ENCODE results near the gene CCN5. TPM values are rescaled to one million over a fixed set of nuclear protein-coding genes. Genes with fewer than 3 reads are reported as not detected.
"Not testable (repeated sequence)": the region's sequence is repeated elsewhere in the genome, so short reads cannot be mapped to it uniquely, and the experiment has no call there.

CCN5 gene, protein sequence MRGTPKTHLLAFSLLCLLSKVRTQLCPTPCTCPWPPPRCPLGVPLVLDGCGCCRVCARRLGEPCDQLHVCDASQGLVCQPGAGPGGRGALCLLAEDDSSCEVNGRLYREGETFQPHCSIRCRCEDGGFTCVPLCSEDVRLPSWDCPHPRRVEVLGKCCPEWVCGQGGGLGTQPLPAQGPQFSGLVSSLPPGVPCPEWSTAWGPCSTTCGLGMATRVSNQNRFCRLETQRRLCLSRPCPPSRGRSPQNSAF
- total RNA-seq = 10 to 100 TPM; 62.9 to 64.3 TPM

DNA sequence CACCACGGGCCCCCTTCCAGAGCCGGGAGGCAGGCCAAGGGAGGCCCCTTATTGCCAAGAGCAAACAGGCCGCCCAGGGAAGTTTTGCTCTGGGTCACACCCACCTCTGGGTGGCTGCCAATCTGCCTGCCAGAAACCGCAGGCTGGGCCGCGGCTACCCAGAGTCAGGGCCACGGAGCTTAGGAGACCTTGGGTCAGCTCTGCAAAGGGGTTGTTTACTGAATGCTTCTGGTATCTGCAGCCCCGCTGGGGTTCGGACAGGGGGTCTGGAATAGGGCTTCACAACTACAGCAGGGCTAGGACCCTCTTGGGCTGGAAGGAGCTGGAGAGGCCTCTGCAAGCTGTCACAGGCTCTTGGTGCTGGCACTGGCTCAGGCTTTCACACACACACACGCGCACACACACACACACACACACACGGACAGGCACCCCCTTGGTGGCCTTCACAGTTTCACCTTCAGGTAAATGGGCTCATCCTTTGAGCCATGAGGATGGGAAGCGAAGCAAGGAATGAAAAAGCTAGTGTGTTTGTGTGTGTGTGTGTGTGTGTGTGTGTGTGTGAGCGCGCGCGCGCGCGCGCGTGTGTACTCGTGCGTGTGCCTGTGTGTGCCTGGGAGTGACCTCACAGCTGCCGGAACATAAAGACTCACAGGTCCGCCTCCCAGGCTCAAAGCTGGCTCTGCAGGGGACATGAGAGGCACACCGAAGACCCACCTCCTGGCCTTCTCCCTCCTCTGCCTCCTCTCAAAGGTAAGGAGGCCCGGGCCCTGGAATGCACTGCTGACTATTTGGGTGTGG is at the start of gene CCN5:
CCN5 (plus strand) TSS at position 669 of the 798 bp plus-strand sequence; CDS start at position 691, 22 bp downstream.
- H3K9me3 ChIP-seq = no peaks in the 10 kb centered on the region
- H3K4me3 ChIP-seq = no peak within 1 kb of the TSS
- peak; percentile 80 for DNase-seq (ENCODE audit: low spot score)
- H3K4me1 ChIP-seq (replicated peaks) = peaks cover 4% of the 10 kb centered on the region
- H3K27ac ChIP-seq = peak within 1 kb of the TSS; percentile 28 to 60
- intact Hi-C loops (cut with DNase I) = no loop called here
- peak; percentile 29 for TF ChIP-seq POLR2AphosphoS5 (IDR thresholded peaks at IDR 0.05)
- TF ChIP-seq, protein P1, sequence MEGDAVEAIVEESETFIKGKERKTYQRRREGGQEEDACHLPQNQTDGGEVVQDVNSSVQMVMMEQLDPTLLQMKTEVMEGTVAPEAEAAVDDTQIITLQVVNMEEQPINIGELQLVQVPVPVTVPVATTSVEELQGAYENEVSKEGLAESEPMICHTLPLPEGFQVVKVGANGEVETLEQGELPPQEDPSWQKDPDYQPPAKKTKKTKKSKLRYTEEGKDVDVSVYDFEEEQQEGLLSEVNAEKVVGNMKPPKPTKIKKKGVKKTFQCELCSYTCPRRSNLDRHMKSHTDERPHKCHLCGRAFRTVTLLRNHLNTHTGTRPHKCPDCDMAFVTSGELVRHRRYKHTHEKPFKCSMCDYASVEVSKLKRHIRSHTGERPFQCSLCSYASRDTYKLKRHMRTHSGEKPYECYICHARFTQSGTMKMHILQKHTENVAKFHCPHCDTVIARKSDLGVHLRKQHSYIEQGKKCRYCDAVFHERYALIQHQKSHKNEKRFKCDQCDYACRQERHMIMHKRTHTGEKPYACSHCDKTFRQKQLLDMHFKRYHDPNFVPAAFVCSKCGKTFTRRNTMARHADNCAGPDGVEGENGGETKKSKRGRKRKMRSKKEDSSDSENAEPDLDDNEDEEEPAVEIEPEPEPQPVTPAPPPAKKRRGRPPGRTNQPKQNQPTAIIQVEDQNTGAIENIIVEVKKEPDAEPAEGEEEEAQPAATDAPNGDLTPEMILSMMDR (IDR thresholded peaks at IDR 0.05) = no peak
- no peaks in the 10 kb centered on the region for H3K36me3 ChIP-seq
- no peaks in the 10 kb centered on the region for H3K27me3 ChIP-seq (replicated peaks; ENCODE audit: insufficient read depth)
- WGBS = 43% methylated on average over 22 of the region's 28 CpGs

DNA sequence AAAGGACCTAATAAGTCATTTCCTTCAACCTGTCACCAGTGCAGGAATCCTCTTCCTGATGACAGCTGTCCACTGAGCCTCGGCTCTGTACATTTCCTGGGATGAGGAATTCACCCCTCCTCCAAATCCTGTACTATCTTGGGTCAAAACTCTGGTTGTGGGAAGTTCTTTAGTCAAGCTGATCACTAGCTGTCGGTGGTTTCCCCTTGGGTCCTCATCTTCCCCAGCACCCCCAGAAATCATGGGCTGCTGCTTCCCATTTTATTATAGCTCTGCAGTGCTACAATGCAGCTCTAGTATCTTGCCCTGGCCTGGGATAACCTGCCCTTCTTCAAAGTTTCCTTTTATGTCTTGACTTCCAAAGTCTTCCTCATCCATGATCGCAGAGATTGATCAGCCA is 49.1 kb upstream of the CCN5 start:
- WGBS = 79% methylated on average over 3 of the region's 3 CpGs
- H3K36me3 ChIP-seq = no peaks in the 10 kb centered on the region
- H3K4me3 ChIP-seq = no peak overlapping the region
- H3K27ac ChIP-seq = no peak overlapping the region
- H3K4me1 ChIP-seq (replicated peaks) = no peaks in the 10 kb centered on the region
- H3K27me3 ChIP-seq (replicated peaks; ENCODE audit: insufficient read depth) = no peaks in the 10 kb centered on the region
- H3K9me3 ChIP-seq = no peaks in the 10 kb centered on the region
- TF ChIP-seq POLR2A (IDR thresholded peaks at IDR 0.05) (no peak), POLR2AphosphoS5 (IDR thresholded peaks at IDR 0.05) (no peak)
- TF ChIP-seq, protein P1 (IDR thresholded peaks at IDR 0.05) = no peak
- intact Hi-C loops (cut with DNase I) = no loop called here
- DNase-seq (ENCODE audit: low spot score) = no peak

DNA sequence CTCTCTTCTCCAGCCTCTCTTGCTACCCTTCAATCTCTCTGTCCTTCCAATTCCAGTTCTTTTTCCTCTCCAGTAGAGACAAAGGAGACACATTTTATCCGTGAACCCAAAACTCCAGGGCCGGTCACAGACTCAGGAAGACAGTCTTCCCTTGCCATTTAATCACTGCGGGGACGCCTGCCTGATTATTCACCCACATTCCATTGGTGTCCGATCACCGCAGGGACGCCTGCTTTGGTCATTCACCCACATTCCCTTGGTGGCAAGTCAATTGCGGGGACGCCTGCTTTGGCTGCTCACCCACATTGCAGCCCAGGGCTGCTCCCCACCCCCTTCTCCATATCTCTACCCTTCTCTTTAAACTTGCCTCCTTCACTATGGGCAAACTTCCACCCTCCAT is 44.3 kb upstream of the CCN5 start:
- intact Hi-C loops (cut with DNase I); DNase-seq (ENCODE audit: low spot score): not testable (repeated sequence)

DNA sequence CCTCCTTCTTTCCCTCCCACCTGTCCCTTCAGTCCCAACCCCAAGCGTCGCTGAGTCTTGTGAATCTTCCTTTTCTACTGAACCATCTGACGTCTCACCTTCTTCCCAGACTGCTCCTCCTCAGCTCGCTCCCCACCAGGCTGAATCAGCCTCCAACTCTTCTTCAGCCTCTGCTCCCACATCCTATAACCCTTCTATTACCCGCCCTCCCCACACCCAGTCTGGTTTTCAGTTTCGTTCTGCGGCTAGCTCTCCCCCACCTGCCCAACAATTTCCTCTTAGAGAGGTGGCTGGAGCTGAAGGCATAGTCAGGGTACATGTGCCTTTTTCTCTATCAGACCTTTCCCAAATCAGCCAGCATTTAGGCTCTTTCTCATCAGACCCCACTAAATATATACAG is 43.6 kb upstream of the CCN5 start:
- intact Hi-C loops (cut with DNase I); H3K9me3 ChIP-seq: not testable (repeated sequence)
- WGBS = 70% methylated on average over 6 of the region's 7 CpGs

More for the DNA sequence above, 44.3 kb upstream of the CCN5 start:
- WGBS = 81% methylated on average over 9 of the region's 9 CpGs
- not testable (repeated sequence) for H3K27ac ChIP-seq; H3K27me3 ChIP-seq (replicated peaks; ENCODE audit: insufficient read depth); H3K4me1 ChIP-seq (replicated peaks); H3K4me3 ChIP-seq; H3K9me3 ChIP-seq; H3K36me3 ChIP-seq

DNA sequence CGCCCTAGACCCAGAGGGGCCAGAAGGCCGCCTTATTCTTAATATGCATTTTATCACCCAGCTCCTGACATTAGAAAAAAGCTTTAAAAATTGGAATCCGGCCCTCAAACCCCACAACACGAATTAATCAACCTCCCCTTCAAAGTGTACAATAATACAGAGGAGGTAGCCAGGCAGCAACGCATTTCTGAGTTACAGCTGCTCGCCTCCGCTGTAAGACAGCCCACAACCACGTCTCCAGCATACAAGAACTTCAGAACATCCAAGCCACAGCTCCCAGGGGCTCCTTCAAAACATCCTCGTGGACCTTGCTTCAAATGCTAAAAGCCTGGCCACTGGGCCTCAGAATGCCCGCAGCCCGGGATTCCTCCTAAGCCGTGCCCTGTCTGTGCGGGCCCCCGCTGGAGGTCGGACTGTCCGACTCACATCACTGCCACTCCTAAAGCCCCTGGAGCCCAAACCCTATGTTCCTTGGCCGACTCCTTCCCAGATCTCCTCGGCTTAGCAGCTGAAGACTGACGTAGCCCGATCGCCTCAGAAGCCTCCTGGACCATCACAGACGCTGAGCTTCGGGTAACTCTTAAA is 42.8 kb upstream of the CCN5 start:
- H3K27me3 ChIP-seq (replicated peaks; ENCODE audit: insufficient read depth); intact Hi-C loops (cut with DNase I); H3K4me1 ChIP-seq (replicated peaks); H3K9me3 ChIP-seq; H3K36me3 ChIP-seq; H3K4me3 ChIP-seq; DNase-seq (ENCODE audit: low spot score); H3K27ac ChIP-seq: not testable (repeated sequence)
- 89% methylated on average over 23 of the region's 23 CpGs for WGBS

More for the DNA sequence above, 43.6 kb upstream of the CCN5 start:
- not testable (repeated sequence) for H3K27ac ChIP-seq; H3K27me3 ChIP-seq (replicated peaks; ENCODE audit: insufficient read depth); H3K4me1 ChIP-seq (replicated peaks); H3K36me3 ChIP-seq; H3K4me3 ChIP-seq; DNase-seq (ENCODE audit: low spot score)

DNA sequence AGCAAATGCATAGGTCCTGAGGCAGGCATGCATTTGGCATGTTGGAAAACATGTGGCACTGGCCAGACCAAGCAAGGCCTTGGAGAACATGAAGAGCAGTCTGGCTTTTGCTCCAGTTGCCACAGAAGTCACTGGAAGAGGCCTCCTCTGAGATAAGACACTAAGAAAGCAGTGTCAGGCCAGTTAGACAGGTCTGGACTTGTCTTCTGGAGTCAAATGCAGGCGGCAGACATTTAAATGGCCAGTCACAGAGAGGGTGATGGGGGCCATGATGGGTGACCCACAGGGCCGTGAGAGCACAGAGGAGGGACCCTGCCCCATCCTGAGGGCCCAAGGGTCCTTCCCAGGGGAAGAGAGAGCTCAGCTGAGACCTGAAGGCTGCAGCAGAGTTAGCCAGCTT is 36.9 kb upstream of the CCN5 start:
- 49% methylated on average over 2 of the region's 2 CpGs for WGBS
- Histone ChIP-seq H3K4me1 (replicated peaks) (no peaks in the 10 kb centered on the region), H3K36me3 (no peaks in the 10 kb centered on the region), H3K27me3 (replicated peaks; ENCODE audit: insufficient read depth) (no peaks in the 10 kb centered on the region), H3K27ac (no peak overlapping the region), H3K9me3 (no peaks in the 10 kb centered on the region), H3K4me3 (no peak overlapping the region)
- DNase-seq (ENCODE audit: low spot score) = peak; percentile 16
- intact Hi-C loops (cut with DNase I) = no loop called here
- no peak for TF ChIP-seq POLR2A (IDR thresholded peaks at IDR 0.05)
- TF ChIP-seq, protein P1 (IDR thresholded peaks at IDR 0.05) = no peak
- TF ChIP-seq POLR2AphosphoS5 (IDR thresholded peaks at IDR 0.05) = no peak

All from prostate gland (tissue), 2 donors.